Measurements from ENCODE around the gene RGS5.

The RGS5 gene

DNA sequence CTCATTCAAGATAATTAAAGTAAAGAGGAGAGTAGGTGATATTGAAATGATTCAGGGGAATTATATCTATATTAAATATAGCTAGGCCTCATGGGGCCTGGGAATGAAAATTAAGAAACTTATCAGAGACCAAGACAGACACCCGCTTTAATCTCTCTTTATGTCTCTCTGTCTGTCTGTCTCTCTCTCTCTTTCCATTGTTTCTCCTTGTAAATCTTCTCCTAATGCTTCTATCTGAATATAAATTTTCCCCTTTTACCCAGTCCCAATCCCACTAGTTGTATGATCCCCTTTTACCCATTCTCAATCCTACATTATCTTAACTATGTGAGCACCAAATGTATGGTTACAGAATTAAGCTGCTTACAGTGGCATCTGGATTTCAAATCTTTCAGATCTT lies 61.2 kb downstream of the RGS5 start:
- no peak for DNase-seq

DNA sequence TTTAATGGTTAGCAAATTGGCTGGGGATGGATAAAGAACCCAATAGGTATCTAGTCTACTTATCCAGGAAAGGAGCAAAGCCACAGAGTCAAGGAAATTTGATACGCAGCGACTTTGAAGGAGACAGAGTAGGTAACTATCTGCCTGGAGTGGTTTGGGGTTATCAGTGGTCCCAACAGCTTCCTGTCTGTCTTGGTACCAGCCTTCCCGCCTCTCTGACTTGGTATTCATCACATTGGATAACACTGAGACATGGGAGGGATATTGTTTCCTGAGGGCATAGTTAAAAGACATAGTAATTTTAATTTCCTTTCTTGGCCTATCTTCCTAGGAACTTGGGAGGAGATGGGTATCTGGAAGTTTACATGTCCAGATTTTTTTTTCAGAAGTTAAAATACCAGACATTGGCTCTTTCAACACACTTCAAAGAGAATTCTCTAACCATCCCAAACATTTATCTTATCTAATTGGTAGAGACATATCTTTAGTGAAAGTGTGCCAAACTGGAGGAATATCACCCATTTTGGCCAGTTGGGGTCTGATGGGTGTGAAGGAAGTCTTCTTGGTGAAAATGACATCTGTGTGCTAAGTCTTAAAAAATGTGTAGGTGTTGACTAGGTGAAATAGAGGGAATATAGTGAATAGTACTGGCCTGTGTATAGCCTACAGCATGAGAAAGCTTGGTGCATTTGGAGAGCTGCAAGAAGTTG lies 65.0 kb downstream of the RGS5 start:
- DNase-seq: no peak

DNA sequence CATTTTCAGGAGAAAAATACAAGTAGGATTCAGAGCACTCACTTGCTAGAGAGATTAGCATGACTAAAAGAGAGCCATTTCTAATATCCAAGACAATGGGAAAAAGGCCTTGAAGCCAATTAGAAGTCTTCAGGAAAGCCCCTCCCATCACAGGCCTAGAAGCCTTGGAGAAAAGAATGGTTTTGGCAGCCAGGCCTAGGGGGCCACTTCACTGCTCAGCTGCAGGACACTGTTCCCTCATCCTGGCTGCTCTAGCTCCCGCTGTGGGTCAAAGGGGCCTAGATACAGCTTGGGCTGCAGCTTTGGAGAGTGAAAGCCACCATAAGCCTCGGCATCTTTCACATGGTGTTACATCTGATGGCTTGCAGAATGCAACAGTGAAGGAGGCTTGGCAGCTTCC lies 70.7 kb downstream of the RGS5 start:
- DNase-seq: no peak

DNA sequence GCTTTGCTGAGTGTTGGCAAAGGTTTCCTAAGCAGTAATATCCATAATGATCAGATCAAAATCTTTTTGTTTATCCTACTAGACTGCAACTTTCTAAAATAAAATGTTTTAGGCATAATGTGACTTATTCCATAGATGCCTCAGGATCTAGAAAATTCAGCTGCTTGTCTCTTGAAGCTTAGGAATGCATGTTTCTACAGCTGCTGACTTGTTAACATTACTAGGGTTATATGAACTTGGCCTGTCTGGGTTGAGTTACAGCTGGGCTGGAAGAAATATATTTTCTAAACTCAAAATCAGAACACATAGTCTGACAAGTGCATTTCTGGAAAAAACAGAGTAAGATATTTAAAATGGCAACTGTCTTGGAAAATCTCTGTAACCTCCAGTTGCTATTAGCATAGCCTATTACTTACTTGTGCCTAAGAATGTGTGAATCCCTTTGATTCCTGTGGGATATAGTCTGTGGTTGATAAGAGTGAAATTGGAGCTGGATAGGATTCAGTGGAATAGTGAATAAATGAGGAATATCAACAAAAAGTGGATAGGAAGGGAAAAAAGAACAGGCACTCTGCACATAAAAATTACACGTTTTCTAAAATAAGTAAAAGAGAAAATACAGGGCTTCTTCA lies 72.4 kb downstream of the RGS5 start:
- no peak for DNase-seq

DNA sequence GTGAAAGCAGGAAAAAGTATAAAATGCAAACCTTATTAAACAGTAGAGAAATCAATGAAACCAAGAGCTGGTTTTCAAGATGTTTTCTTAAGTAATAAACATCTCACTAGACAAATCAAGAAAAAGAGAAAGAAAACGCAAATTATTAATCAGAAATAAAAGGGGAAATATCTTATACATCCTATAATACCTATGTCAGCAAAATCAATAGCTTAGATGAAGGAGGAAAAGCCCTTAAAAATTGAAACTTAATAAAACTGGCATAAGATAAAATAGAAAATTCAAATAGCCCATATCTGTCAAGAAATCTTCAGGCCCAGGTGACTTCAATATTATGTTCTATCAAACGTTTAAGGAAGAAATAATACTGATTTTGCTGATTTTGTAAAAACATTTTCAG lies 74.4 kb downstream of the RGS5 start:
- DNase-seq: no peak

DNA sequence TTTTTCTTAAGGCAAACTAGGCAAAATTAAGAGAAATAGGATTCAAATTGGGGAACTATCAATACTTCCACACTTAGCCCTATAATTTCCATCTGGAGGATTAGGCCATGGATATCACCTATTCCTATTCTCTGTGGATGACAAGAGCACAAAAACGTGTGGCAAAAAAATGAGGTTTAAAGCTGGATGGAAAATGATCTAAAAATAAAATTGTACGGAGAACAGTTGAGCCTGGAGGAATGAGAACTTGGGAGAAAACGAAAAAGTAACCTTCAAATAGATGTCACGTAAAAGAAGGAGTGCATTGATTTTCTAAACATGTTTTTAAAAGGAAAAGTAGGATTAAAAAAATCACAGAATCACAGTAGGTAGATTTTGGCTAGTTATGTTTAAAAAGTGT lies 77.9 kb downstream of the RGS5 start:
- no peak for DNase-seq

DNA sequence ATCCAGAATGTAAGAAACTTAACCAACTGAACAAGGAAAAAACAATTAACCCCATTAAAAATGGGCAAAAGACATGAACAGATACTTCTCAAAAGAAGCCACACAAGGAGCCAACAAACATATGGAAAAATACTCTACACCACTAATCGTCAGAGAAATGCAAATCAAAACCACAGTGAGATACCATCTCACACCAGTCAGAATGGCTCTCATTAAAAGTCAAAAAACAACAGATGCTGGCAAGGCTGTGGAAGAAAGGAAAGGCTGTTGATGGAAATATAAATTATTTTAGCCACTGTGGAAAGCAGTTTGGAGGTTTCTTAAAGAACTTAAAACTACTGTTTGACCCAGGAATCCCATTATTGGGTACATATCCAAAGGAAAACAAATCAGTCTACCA lies 82.3 kb downstream of the RGS5 start:
- DNase-seq: no peak

DNA sequence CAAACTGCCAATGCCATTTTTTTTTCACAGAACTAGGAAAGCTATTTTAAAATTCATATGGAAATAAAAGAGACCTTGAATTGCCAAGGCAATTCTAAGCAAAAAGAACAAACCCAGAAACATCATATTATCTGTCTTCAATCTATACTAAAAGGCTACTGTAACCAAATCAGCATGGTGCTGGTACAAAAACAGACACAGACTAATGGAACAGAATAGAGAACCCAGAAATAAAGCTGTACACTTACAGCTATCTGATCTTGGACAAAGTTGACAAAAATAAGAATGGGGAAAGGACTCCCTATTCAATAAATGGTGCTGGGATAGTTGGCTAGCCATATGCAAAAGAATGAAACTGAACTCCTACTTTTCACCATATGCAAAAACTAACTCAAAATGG lies 83.0 kb downstream of the RGS5 start:
- DNase-seq: no peak

DNA sequence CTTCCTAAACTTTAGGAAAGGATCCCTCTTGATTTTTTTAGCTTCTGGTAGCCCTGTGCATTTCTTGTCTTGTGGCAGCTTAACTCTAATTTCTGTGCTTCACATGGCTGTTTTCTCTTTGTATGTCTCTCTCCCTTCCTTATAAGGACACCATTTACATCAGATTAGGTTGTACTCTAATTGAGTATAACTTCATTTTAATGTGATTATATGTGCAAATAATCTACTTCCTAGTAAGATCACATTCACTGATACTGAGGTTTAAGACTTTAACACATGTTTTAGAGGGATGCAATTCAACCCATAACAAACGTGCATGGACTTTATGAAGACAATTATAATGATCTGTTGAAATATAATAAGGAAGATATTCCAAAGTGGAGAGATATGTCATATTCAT lies 86.8 kb downstream of the RGS5 start:
- DNase-seq: no peak

DNA sequence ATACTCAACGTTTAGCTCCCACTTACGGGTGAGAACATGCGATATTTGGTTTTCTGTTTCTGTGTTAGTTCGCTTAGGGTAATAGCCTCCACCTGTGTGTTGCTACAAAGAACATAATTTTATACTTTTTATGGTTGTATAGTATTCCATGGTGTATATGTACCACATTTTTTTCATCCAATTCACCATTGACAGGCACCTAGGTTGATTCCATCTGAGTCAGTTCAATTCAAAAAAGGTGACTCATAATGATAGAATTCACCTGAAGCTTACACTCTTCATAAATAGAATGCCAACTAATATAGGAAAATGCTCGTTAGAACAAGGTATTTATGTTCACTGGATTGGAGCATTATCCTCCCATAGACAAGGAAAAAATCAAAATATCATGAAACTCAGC lies 95.1 kb downstream of the RGS5 start:
- DNase-seq: no peak

DNA sequence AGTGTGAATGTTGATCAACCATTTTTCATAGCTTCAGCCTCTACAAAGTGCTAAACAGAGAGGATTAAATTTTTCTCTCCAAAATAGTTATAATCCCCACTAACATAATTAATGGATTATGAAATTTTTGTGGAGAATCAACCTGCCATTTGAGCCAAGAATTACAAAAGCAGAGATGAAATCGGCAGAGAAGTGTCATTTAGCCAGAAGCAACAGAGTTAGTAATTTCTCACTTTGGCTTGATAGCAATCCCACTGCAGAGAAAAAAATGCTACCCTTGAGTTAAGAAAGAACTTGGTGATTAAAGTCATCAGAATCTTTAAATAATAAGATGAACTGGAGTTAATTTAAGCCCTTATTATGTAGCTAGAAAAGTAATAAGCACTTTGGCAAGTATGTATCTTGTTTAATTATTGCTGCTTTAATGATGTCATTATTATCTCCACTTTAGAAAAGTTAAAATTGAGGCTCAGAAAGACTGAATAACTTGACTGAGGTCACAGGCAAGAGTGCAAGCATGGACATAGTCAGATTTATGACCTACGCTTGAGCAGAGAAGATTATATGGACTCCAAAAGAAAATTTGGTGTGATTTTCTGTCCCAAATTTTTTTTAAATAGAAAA lies 96.2 kb downstream of the RGS5 start:
- no peak for DNase-seq

DNA sequence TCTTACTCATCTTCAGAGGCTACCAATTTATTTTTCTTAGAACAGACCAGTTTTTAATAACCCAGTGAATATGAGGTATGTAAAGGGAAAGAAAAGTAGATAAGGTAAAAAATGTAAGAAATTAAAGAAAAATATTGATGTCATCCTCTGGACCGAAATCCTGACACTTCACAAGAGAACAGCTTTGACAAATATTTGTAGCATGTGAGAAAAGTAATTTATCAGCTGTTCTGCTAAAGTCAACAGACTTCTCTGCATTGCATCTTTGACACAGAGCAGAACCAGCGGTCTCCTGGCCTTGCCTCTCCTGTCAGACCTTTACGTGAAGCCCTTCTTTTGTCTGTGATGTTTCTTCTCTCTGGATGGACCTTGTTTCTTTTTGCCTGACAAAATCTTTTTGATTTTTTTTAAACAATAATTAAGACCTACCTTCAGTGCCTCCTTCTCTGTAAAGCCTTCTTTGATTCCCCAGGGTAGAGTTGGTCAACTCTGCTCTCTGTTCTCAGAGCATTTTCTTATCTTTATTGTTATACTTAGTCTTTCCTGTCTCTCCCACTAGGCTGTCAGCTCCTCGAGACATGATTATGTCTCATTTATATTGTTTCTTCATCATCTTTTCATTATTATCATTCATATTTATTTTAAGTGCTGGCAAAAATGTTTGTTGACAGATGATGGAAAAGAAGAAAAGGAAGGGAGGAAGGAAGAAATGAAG lies 98.2 kb downstream of the RGS5 start:
- no peak for DNase-seq

DNA sequence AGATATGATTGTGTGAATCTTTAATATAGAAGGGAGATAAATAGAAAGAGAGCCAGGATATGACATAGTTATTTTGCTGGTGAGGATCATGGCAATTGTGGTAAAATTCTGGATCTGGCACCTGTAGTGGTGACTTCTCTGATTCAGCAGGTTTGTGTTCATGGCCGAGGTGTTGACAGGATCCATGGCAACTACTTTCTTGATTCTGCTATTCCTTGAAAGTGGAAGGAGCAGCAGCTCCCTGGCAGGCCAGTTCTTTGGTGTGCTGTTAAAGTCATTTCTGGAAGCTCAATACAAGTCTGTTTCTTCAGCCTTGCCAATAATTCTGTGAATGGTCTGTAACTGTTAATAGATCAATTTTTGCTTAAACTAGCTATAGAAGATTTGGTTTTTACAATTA lies 100.1 kb downstream of the RGS5 start:
- DNase-seq: no peak

DNA sequence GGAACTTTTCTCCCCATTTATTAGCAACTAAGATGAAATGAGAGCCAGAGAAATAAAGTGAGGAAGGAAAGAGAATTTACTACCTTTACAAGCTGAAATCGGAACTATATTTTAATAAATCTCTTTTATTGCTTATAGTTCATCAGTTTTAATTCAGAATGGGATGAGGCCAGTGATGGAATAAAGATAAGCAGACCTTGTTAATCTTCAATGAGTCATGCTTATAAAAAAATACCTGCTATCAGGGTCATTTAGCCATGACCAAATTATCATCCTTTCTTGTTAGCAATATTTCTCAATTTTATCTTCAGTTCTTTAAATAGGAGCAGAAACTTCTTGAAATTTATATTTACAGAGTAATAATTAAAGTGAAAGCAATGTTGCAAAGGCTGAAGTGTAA lies 107.5 kb downstream of the RGS5 start:
- no peak for DNase-seq

DNA sequence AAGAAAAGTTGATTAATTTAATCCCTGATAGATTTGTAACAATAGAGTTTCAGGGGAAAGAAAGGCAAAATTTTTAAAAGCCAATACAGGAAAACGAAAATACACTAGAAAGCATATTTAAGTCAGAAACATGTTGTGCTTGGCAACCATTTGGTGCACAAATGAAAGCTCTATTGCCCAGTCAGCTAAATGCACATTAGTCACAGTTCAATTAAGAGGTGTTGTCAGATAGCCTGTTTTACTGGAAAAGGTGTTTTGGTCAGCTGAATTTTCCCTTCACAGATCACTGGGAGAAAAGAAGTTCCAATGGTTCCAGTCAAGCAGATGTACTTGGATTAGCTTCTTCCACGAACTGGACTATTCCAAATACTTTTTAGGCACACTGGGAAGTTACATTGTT lies 108.1 kb downstream of the RGS5 start:
- DNase-seq: no peak

DNA sequence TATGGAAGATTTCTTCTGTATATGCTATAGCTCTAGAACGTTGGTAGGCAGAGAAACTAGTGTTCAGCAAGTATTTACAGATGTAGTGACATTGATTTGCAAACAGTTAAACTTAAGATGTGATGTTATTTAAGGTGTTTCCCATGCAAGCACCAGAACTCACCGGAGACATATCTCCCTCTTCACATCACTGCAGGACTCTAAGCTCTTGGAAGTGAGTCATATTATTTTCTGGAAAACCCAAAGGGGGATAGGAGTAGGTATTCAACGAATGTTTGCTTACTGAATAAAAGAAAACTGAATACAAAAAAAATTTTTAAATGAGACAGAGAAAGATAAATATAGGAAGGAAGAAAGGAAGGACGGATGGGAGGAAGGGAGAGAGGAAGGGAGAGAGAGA lies 108.5 kb downstream of the RGS5 start:
- no peak for DNase-seq

DNA sequence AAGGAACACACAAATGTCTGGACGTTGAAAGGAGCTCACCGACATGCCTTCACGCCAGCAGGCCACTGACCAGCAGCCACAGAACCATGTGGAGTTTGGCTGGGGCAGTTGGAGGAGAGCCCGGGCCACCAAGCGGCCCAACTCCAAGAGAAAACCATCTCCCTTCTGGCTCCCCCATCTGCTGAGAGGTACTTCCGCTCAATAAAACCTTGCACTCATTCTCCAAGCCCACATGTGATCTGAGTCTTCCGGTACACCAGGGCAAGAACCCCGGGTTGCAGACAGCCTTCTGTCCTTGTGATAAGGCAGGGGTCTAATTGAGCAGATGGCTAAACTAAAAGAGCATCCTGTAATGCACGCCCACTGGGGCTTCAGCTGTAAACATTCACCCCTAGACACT lies 109.1 kb downstream of the RGS5 start:
- DNase-seq: no peak

DNA sequence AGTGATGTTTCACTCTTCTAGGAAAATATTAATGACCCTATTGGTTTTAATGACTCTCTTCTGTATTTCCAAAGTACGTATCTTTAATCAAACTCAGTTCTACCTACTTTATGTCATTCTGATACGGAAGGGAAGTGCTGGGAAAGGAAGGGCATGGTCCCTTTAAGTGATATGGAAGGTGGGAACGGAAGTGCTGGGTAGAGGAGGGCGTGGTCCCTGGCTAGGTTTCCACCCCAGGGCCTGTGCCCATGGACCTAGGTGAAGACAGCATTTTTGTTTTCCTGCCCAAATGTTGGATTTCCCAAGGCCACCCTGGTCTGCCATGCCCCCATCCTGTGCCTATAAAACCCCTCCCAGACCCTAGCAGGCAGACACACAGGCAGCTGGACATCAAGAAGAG lies 109.5 kb downstream of the RGS5 start:
- DNase-seq: no peak
